H1 (cell line): ENCODE results near the gene INPP4B. TPM values are rescaled to one million over a fixed set of nuclear protein-coding genes. Genes with fewer than 3 reads are reported as not detected.

ENCODE experiments used
- CTCF ChIA-PET: fragments of 300-600 bp; sonication (Branson Sonifier 250); formaldehyde crosslinking; loops from one replicate; lab custom pipeline; 2021; ENCODE audit not compliant: partially characterized antibody; lab: Charles Lee
- POLR2A ChIA-PET: fragments of 300-600 bp; sonication (Branson Sonifier 250); formaldehyde crosslinking; loops from one replicate; lab custom pipeline; 2021; ENCODE audit warnings: inconsistent platforms; ENCODE audit not compliant: partially characterized antibody; lab: Charles Lee
- DNase-seq, 2 experiments: peaks; one replicate each; pipeline versions ENCODE4 v3.0.0 to v3.0.0-alpha.2; 2010 to 2022; ENCODE audit warnings: low spot score in 2 of 2, low read depth in 1 of 2, mixed read lengths in 1 of 2
- FAIRE-seq: peaks from 2 replicates; lab custom pipeline; 2011; peaks lifted over from hg19 to GRCh38; lab: Jason Lieb, UNC
- H2AFZ ChIP-seq: 2 replicates; pipeline ENCODE4 v1.8.1; 2012; ENCODE audit warnings: low read length, inconsistent platforms
- H2AK5ac ChIP-seq: 2 replicates; pipeline ENCODE4 v1.6.1; 2013; ENCODE audit warnings: low read depth, low read length
- H2BK120ac ChIP-seq: replicated peaks from 2 replicates; pipeline ENCODE3; 2013; ENCODE audit warnings: low read depth, low read length, inconsistent platforms
- H2BK12ac ChIP-seq: 2 replicates; pipeline ENCODE4 v1.6.1; 2013; ENCODE audit warnings: low read depth, low read length
- H2BK15ac ChIP-seq: 2 replicates; pipeline ENCODE4 v1.6.1; 2013; ENCODE audit warnings: low read length
- H2BK20ac ChIP-seq: 2 replicates; pipeline ENCODE4 v1.6.1; 2013; ENCODE audit warnings: low read length
- H2BK5ac ChIP-seq: 2 replicates; pipeline ENCODE4 v1.6.1; 2013; ENCODE audit warnings: low read depth, low read length
- H3K14ac ChIP-seq: 2 replicates; pipeline ENCODE4 v1.6.1; 2013; ENCODE audit warnings: inconsistent platforms; ENCODE audit not compliant: insufficient read length
- H3K18ac ChIP-seq: 2 replicates; pipeline ENCODE4 v1.6.1; 2013; ENCODE audit warnings: low read length; ENCODE audit errors: extremely low read depth
- H3K23ac ChIP-seq: 2 replicates; pipeline ENCODE4 v1.6.1; 2013; ENCODE audit warnings: inconsistent platforms; ENCODE audit not compliant: insufficient read length
- H3K23me2 ChIP-seq: 2 replicates; pipeline ENCODE4 v1.6.1; 2013; ENCODE audit warnings: low read depth, low read length
- H3K27ac ChIP-seq: 2 replicates; pipeline ENCODE4 v1.6.1; 2011; ENCODE audit warnings: low read depth, low read length, inconsistent platforms
- H3K27me3 ChIP-seq, 4 experiments: replicated peaks in 1 of 4; 1 replicate in 1 of 4; 2 replicates in 3 of 4; pipeline versions ENCODE4 v1.6.1 to v1.8.1; 2011 to 2013; ENCODE audit warnings: low read length in 3 of 4, mild to moderate bottlenecking in 3 of 4, inconsistent platforms in 2 of 4, mixed read lengths in 2 of 4, moderate library complexity in 1 of 4; ENCODE audit not compliant: control insufficient read depth in 3 of 4, insufficient read depth in 3 of 4; ENCODE audit errors: extremely low read depth in 1 of 4
- H3K36me3 ChIP-seq, 4 experiments: 2 replicates each; pipeline versions ENCODE4 v1.6.1 to v1.8.1; 2011 to 2013; ENCODE audit warnings: mild to moderate bottlenecking in 4 of 4, low read length in 3 of 4, moderate library complexity in 2 of 4, control low read depth in 1 of 4, inconsistent platforms in 1 of 4; ENCODE audit not compliant: insufficient read depth in 4 of 4, control insufficient read depth in 2 of 4
- H3K4ac ChIP-seq: replicated peaks from 2 replicates; pipeline ENCODE3; 2013; ENCODE audit warnings: low read length, low read depth, mixed read lengths, inconsistent platforms; ENCODE audit not compliant: insufficient read length
- H3K4me1 ChIP-seq, 4 experiments: replicated peaks in 1 of 4; 1 replicate in 1 of 4; 2 replicates in 3 of 4; pipeline versions ENCODE4 v1.6.1 to v1.8.1; 2011 to 2013; ENCODE audit warnings: low read length in 3 of 4, inconsistent platforms in 2 of 4, mixed read lengths in 1 of 4; ENCODE audit not compliant: insufficient read depth in 4 of 4, control insufficient read depth in 3 of 4
- H3K4me2 ChIP-seq, 2 experiments: 2 replicates each; pipeline versions ENCODE4 v1.6.1 to v1.8.1; 2011 to 2013; ENCODE audit warnings: low read depth in 2 of 2, low read length in 2 of 2, control low read depth in 1 of 2, inconsistent platforms in 1 of 2, mild to moderate bottlenecking in 1 of 2; ENCODE audit not compliant: insufficient read depth in 1 of 2
- H3K4me3 ChIP-seq, 4 experiments: fragments of 200-600, 300-600 bp in 1 of 4; sonication (generic), shearing (Covaris generic), sonication (Bioruptor Twin) in 1 of 4; 2 replicates each; pipeline versions ENCODE4 v1.5.1 to v1.8.1; 2011 to 2016; ENCODE audit warnings: low read length in 4 of 4, low read depth in 3 of 4, control low read depth in 2 of 4, inconsistent platforms in 2 of 4, mild to moderate bottlenecking in 2 of 4, mixed read lengths in 1 of 4, moderate library complexity in 1 of 4; ENCODE audit not compliant: insufficient read depth in 2 of 4; ENCODE audit errors: extremely low read depth in 1 of 4
- H3K56ac ChIP-seq: replicated peaks from 2 replicates; pipeline ENCODE3; 2013; ENCODE audit warnings: low read depth, mild to moderate bottlenecking, mixed read lengths, low read length, inconsistent platforms; ENCODE audit not compliant: insufficient read length
- H3K79me1 ChIP-seq: 2 replicates; pipeline ENCODE4 v1.6.1; 2013; ENCODE audit warnings: low read depth, low read length, control low read depth
- H3K79me2 ChIP-seq, 2 experiments: 2 replicates each; pipeline versions ENCODE4 v1.6.1 to v1.8.1; 2012 to 2013; ENCODE audit warnings: low read length in 2 of 2, mild to moderate bottlenecking in 2 of 2, inconsistent platforms in 1 of 2; ENCODE audit not compliant: insufficient read depth in 2 of 2, control insufficient read depth in 1 of 2
- H3K9ac ChIP-seq, 4 experiments: replicated peaks in 1 of 4; 1 replicate in 1 of 4; 2 replicates in 3 of 4; pipeline versions ENCODE4 v1.6.1 to v1.8.1; 2011 to 2013; ENCODE audit warnings: low read depth in 3 of 4, low read length in 3 of 4, control low read depth in 2 of 4, mild to moderate bottlenecking in 2 of 4, moderate library complexity in 2 of 4, inconsistent platforms in 1 of 4; ENCODE audit errors: extremely low read depth in 1 of 4
- H3K9me3 ChIP-seq, 2 experiments: 2 replicates each; pipeline versions ENCODE4 v1.6.1 to v1.8.1; 2012 to 2013; ENCODE audit warnings: mild to moderate bottlenecking in 2 of 2, moderate library complexity in 2 of 2, control low read depth in 1 of 2, inconsistent platforms in 1 of 2, low read depth in 1 of 2, low read length in 1 of 2, mixed read lengths in 1 of 2; ENCODE audit not compliant: insufficient read depth in 2 of 2
- H4K20me1 ChIP-seq, 2 experiments: replicated peaks in 1 of 2; 2 replicates each; pipeline versions ENCODE3 to v1.8.1; 2011 to 2013; ENCODE audit warnings: inconsistent platforms in 2 of 2, low read length in 2 of 2, mild to moderate bottlenecking in 1 of 2; ENCODE audit not compliant: insufficient read depth in 2 of 2, control insufficient read depth in 1 of 2
- H4K5ac ChIP-seq: 2 replicates; pipeline ENCODE4 v1.6.1; 2013; ENCODE audit warnings: low read length, low read depth, mixed read lengths, inconsistent platforms; ENCODE audit not compliant: insufficient read length
- H4K8ac ChIP-seq: 2 replicates; pipeline ENCODE4 v1.8.0; 2013; ENCODE audit warnings: mild to moderate bottlenecking, moderate library complexity, low read length, inconsistent platforms; ENCODE audit not compliant: insufficient read depth; ENCODE audit errors: extremely low read depth
- H4K91ac ChIP-seq: replicated peaks from 2 replicates; pipeline ENCODE3; 2013; ENCODE audit warnings: low read length, mixed read lengths, inconsistent platforms; ENCODE audit not compliant: insufficient read length
- CHD1 ChIP-seq: IDR thresholded peaks from 2 replicates; pipeline ENCODE4 v1.6.1; 2012; ENCODE audit warnings: low read depth, low read length, improper control_type of control experiment
- CREB1 ChIP-seq: IDR thresholded peaks from 2 replicates; pipeline ENCODE4 v1.6.1; 2012; ENCODE audit warnings: inconsistent platforms
- CTBP2 ChIP-seq: IDR thresholded peaks from 2 replicates; pipeline ENCODE4 v1.7.0; 2011; ENCODE audit warnings: borderline replicate concordance, mild to moderate bottlenecking, moderate library complexity, mixed read lengths, low read length; ENCODE audit not compliant: insufficient read depth, insufficient read length
- GABPA ChIP-seq: IDR thresholded peaks from 2 replicates; pipeline ENCODE4 v1.6.1; 2011; ENCODE audit warnings: mild to moderate bottlenecking, low read length, moderate library complexity, borderline replicate concordance; ENCODE audit not compliant: insufficient read depth
- NANOG ChIP-seq: IDR thresholded peaks from 2 replicates; pipeline ENCODE4 v1.6.1; 2011; ENCODE audit warnings: low read length, low read depth, mild to moderate bottlenecking, inconsistent platforms; ENCODE audit not compliant: insufficient read depth, poor library complexity, severe bottlenecking
- POLR2AphosphoS5 ChIP-seq: IDR thresholded peaks from 2 replicates; pipeline ENCODE4 v1.6.1; 2011; ENCODE audit warnings: low read depth, low read length
- POU5F1 ChIP-seq: IDR thresholded peaks from 2 replicates; pipeline ENCODE4 v1.6.1; 2011; ENCODE audit warnings: low read depth, mild to moderate bottlenecking, low read length, moderate library complexity
- RFX5 ChIP-seq: IDR thresholded peaks from 2 replicates; pipeline ENCODE4 v1.6.1; 2011; ENCODE audit warnings: low read depth, low read length, improper control_type of control experiment, borderline replicate concordance
- SAP30 ChIP-seq: fragments of 300-600 bp; sonication (generic); IDR thresholded peaks from 2 replicates; pipeline ENCODE4 v1.7.1; 2012; ENCODE audit warnings: low read length, moderate library complexity, mild to moderate bottlenecking, inconsistent platforms; ENCODE audit not compliant: insufficient read depth, insufficient replicate concordance
- SIRT6 ChIP-seq: IDR thresholded peaks from one replicate; pipeline ENCODE4 v1.7.1; 2012; ENCODE audit warnings: low read length, inconsistent platforms
- TBP ChIP-seq: IDR thresholded peaks from 2 replicates; pipeline ENCODE4 v1.6.1; 2011; ENCODE audit warnings: low read depth, low read length, improper control_type of control experiment
- ZNF274 ChIP-seq: IDR thresholded peaks from 2 replicates; pipeline ENCODE4 v1.7.0; 2012; ENCODE audit warnings: low read length, borderline replicate concordance; ENCODE audit errors: extremely low read depth
- WGBS, 2 experiments: shearing (Covaris generic) in 1 of 2; methylation state at CpG; one replicate each; pipeline versions ENCODE4 v1.1.6 to v1.1.7; 2013 to 2015; ENCODE audit warnings: low lambda C conversion rate in 2 of 2, mixed read lengths in 2 of 2, inconsistent platforms in 1 of 2, low coverage in 1 of 2, missing lambda C conversion rate in 1 of 2; ENCODE audit not compliant: insufficient replicate concordance in 2 of 2, insufficient coverage in 1 of 2, insufficient read length in 1 of 2; ENCODE audit errors: extremely low coverage in 1 of 2, missing lambda C conversion rate in 1 of 2; 5-methylcytosine and 5-hydroxymethylcytosine counted together
- polyA plus RNA-seq, 7 experiments: library from polyadenylated mRNA; depleted of rRNA in 3 of 7; stranded (reverse) in 5 of 7; unstranded in 2 of 7; fragments of >200 nt in 5 of 7; fragments of 200-250 nt in 2 of 7; gene quantifications; 1 replicate in 5 of 7; 2 replicates in 1 of 7; 4 replicates in 1 of 7; pipeline versions ENCODE4 v1.2.1 to v1.2.3, GENCODE V29; 2011 to 2013; ENCODE audit warnings: missing spikeins in 2 of 7, mixed read lengths in 2 of 7
- total RNA-seq: library from RNA; stranded (reverse); fragmentation: NEBNext Ultra II Directional; extraction: Animal tissue kit (Norgen Biotek cat#: 25700); gene quantifications from 2 replicates; pipeline ENCODE4 v1.2.1, GENCODE V29; 2021
- TF ChIP-seq, protein P1 (sequence below): IDR thresholded peaks from 2 replicates; pipeline ENCODE4 v1.6.1; 2012; ENCODE audit warnings: inconsistent platforms

The INPP4B gene
- total and polyA plus RNA-seq, 2 of the 8 experiments (the other 6 are each of a cell fraction or from before 2014, with no cell fraction given): 0.11 to 0.54 TPM

DNA sequence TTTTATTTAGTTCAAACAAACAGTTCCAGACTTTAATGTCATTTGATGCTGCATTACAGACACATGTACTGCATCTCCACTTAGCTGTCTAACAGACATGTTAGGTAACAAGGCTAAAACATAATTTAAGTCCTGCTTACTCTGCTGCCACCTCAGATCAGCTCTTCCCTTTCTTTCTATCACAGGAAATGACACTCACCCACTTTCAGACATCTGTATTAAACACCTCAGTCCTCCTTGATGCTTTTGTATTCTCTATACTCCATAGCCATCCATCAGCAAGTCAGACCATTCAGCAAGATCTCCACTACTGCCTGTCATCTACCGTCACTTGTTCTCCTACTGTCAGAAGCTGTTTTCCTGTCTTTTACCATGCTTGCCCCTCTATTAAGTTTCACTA, 804.3 kb downstream of the INPP4B start:
- H3K4me1 ChIP-seq: peaks cover 0 to 10% (median 2%) of the 10 kb centered on the region in 4 experiments; a peak in 4 of 7 replicates
- no peak overlapping the region for H2BK12ac ChIP-seq
- POLR2A ChIA-PET: interaction anchor here (1.4 kb wide), 1 partner anchor 12 kb away, joined by 4 read pairs; no protein-coding TSS in a partner anchor
- no peak overlapping the region for H4K91ac ChIP-seq
- CTCF ChIA-PET: interaction anchor here (1.3 kb wide), 1 partner anchor 10 kb away, joined by 5 read pairs; no protein-coding TSS in a partner anchor
- 100% methylated on average over 1 of the region's 1 CpG; no CpG with 5 or more reads in 1 of the 2 experiments for WGBS, 2 experiments
- no peak overlapping the region for H3K9ac ChIP-seq
- H3K79me2 ChIP-seq: no peaks in the 10 kb centered on the region
- no peak overlapping the region for H2BK5ac ChIP-seq
- FAIRE-seq (no peak), DNase-seq (no peak)
- no peak overlapping the region for H3K18ac ChIP-seq
- no peak overlapping the region for H2BK120ac ChIP-seq
- no peaks in the 10 kb centered on the region for H3K23me2 ChIP-seq
- H4K20me1 ChIP-seq: no peaks in the 10 kb centered on the region
- no peaks in the 10 kb centered on the region for H3K9me3 ChIP-seq
- H3K27ac ChIP-seq: no peak overlapping the region
- H2AFZ ChIP-seq: no peak overlapping the region
- H3K27me3 ChIP-seq: no peaks in the 10 kb centered on the region
- no peak overlapping the region for H3K4ac ChIP-seq
- H4K8ac ChIP-seq: no peak overlapping the region
- H2BK15ac ChIP-seq: no peak overlapping the region
- no peak overlapping the region for H2AK5ac ChIP-seq
- no peak overlapping the region for H3K4me2 ChIP-seq
- no peak overlapping the region for H3K23ac ChIP-seq
- H3K79me1 ChIP-seq: no peaks in the 10 kb centered on the region
- H2BK20ac ChIP-seq: no peak overlapping the region
- no peaks in the 10 kb centered on the region for H3K36me3 ChIP-seq
- H3K14ac ChIP-seq: no peak overlapping the region
- no peak overlapping the region for H3K4me3 ChIP-seq
- H3K56ac ChIP-seq: no peak overlapping the region
- H4K5ac ChIP-seq: no peak overlapping the region
- no peak for TF ChIP-seq GABPA
- no peak for TF ChIP-seq SIRT6
- no peak for TF ChIP-seq ZNF274
- no peak for TF ChIP-seq CREB1
- TF ChIP-seq, protein P1, sequence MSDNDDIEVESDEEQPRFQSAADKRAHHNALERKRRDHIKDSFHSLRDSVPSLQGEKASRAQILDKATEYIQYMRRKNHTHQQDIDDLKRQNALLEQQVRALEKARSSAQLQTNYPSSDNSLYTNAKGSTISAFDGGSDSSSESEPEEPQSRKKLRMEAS: no peak
- TF ChIP-seq POLR2AphosphoS5: no peak
- TF ChIP-seq CTBP2: no peak
- no peak for TF ChIP-seq CHD1
- no peak for TF ChIP-seq SAP30
- no peak for TF ChIP-seq TBP
- TF ChIP-seq NANOG: no peak
- TF ChIP-seq POU5F1: no peak
- TF ChIP-seq RFX5: no peak
